GM12878 (cell line): ENCODE data around the gene ZNF134. TPM values are rescaled to one million over a fixed set of nuclear protein-coding genes. Genes with fewer than 3 reads are reported as not detected.

Experiments
- ATAC-seq: fragments of 200-7000 bp; cut with Tn5 transposase; 3 replicates; pipeline ENCODE4 v1.9.1; 2020; ENCODE audit warnings: mild to moderate bottlenecking, moderate library complexity
- BruUV-seq: library from RNA; stranded (reverse); fragments of 400-500 nt; replicated peaks from 2 replicates; lab custom pipeline; 2021; lab: Mats Ljungman, UMichigan
- CTCF ChIA-PET: fragments of 300-600 bp; sonication (Branson Sonifier 250); formaldehyde crosslinking; extraction: SDS; loops from one replicate; lab custom pipeline; 2021; ENCODE audit warnings: inconsistent platforms; lab: Yijun Ruan, JAX
- POLR2A ChIA-PET: fragments of 350-600 bp; formaldehyde crosslinking; extraction: SDS; loops from one replicate; lab custom pipeline; 2021; ENCODE audit warnings: inconsistent platforms; lab: Charles Lee
- RAD21 ChIA-PET: fragments of 300-600 bp; sonication (Branson Sonifier 250); formaldehyde crosslinking; loops from one replicate; lab custom pipeline; 2023; ENCODE audit warnings: antibody characterized with exemption; ENCODE audit not compliant: unreplicated experiment; lab: Charles Lee
- SMC1A ChIA-PET: fragments of 300-600 bp; sonication (Branson Sonifier 250); formaldehyde crosslinking; loops from one replicate; lab custom pipeline; 2023; ENCODE audit not compliant: unreplicated experiment, uncharacterized antibody; lab: Charles Lee
- DNase-seq: peaks from one replicate; pipeline ENCODE4 v3.0.0-alpha.2; 2011; ENCODE audit warnings: low read depth, low spot score
- FAIRE-seq: peaks from 3 replicates; lab custom pipeline; 2011; peaks lifted over from hg19 to GRCh38; lab: Jason Lieb, UNC
- H2AFZ ChIP-seq: 2 replicates; pipeline ENCODE4 v1.6.0; 2011; ENCODE audit warnings: low read depth, low read length, control low read depth; ENCODE audit not compliant: control insufficient read depth
- H3K27ac ChIP-seq: 2 replicates; pipeline ENCODE4 v1.5.1; 2011; ENCODE audit warnings: control low read depth; ENCODE audit not compliant: control insufficient read depth, insufficient read depth
- H3K27me3 ChIP-seq, 2 experiments: replicated peaks in 1 of 2; 2 replicates each; pipeline versions ENCODE4 v1.6.0 to v1.6.1; 2011; ENCODE audit warnings: low read length in 1 of 2; ENCODE audit not compliant: control insufficient read depth in 2 of 2, insufficient read depth in 2 of 2
- H3K36me3 ChIP-seq, 2 experiments: 2 replicates each; pipeline ENCODE4 v1.5.1; 2011; ENCODE audit warnings: low read length in 1 of 2; ENCODE audit not compliant: control insufficient read depth in 2 of 2, insufficient read depth in 2 of 2
- H3K4me1 ChIP-seq: 2 replicates; pipeline ENCODE4 v1.6.1; 2011; ENCODE audit warnings: mild to moderate bottlenecking, low read length, moderate library complexity, mixed read lengths; ENCODE audit not compliant: control insufficient read depth, insufficient read depth
- H3K4me2 ChIP-seq: 2 replicates; pipeline ENCODE4 v1.6.0; 2011; ENCODE audit warnings: control low read depth; ENCODE audit not compliant: control insufficient read depth, insufficient read depth
- H3K4me3 ChIP-seq: fragments of 200-600 bp; sonication (generic); 2 replicates; pipeline ENCODE4 v1.5.1; 2016
- H3K79me2 ChIP-seq: 2 replicates; pipeline ENCODE4 v1.6.0; 2011; ENCODE audit warnings: low read length; ENCODE audit not compliant: control insufficient read depth, insufficient read depth
- H3K9ac ChIP-seq: 2 replicates; pipeline ENCODE4 v1.8.0; 2011; ENCODE audit warnings: low read length, control low read depth, mixed read lengths; ENCODE audit not compliant: control insufficient read depth, insufficient read depth
- H3K9me3 ChIP-seq: replicated peaks from 3 replicates; pipeline ENCODE4 v1.5.1; 2011; ENCODE audit warnings: mild to moderate bottlenecking, low read length; ENCODE audit not compliant: control insufficient read depth, insufficient read depth
- H4K20me1 ChIP-seq: 2 replicates; pipeline ENCODE4 v1.6.0; 2011; ENCODE audit not compliant: control insufficient read depth, insufficient read depth
- BACH1 ChIP-seq: fragments of 450-650 bp; IDR thresholded peaks from 2 replicates; pipeline ENCODE4 v1.6.1; 2017; ENCODE audit warnings: mild to moderate bottlenecking, borderline replicate concordance
- CEBPB ChIP-seq, 2 experiments: fragments of 150-350 bp in 1 of 2; IDR thresholded peaks; 2 replicates each; pipeline ENCODE4 v1.6.1; 2012 to 2014; ENCODE audit warnings: low read depth in 2 of 2, low read length in 2 of 2, borderline replicate concordance in 1 of 2, inconsistent platforms in 1 of 2
- E2F4 ChIP-seq: IDR thresholded peaks from 2 replicates; pipeline ENCODE4 v1.6.1; 2012; ENCODE audit warnings: low read depth, low read length, improper control_type of control experiment
- EGR1 ChIP-seq, 2 experiments: IDR thresholded peaks; 1 replicate in 1 of 2; 2 replicates in 1 of 2; pipeline ENCODE4 v1.6.1; 2011 to 2012; ENCODE audit warnings: low read depth in 2 of 2, low read length in 2 of 2, borderline replicate concordance in 1 of 2, mild to moderate bottlenecking in 1 of 2, moderate library complexity in 1 of 2
- NR2C2 ChIP-seq: IDR thresholded peaks from 2 replicates; pipeline ENCODE4 v1.6.1; 2011; ENCODE audit warnings: borderline replicate concordance, low read depth; ENCODE audit not compliant: control insufficient read depth, insufficient read length
- NR2F1 ChIP-seq: fragments of 450-650 bp; conservative IDR thresholded peaks from 2 replicates; pipeline ENCODE4 v1.6.1; 2017; ENCODE audit warnings: mild to moderate bottlenecking
- RFX5 ChIP-seq: IDR thresholded peaks from 2 replicates; pipeline ENCODE4 v1.6.1; 2011; ENCODE audit warnings: low read depth, low read length, improper control_type of control experiment
- SMARCA5 ChIP-seq: fragments of 450-650 bp; IDR thresholded peaks from 2 replicates; pipeline ENCODE4 v1.6.1; 2017; ENCODE audit warnings: mild to moderate bottlenecking
- SUZ12 ChIP-seq: fragments of 200-600 bp; sonication (generic); IDR thresholded peaks from one replicate; pipeline ENCODE4 v1.6.1; 2018; ENCODE audit warnings: antibody characterized with exemption, mild to moderate bottlenecking; ENCODE audit not compliant: unreplicated experiment
- TCF3 ChIP-seq: IDR thresholded peaks from 2 replicates; pipeline ENCODE4 v1.6.1; 2012; ENCODE audit warnings: low read depth, mild to moderate bottlenecking, low read length, borderline replicate concordance; ENCODE audit not compliant: insufficient read depth
- ZNF622 ChIP-seq: fragments of 450-650 bp; IDR thresholded peaks from 2 replicates; pipeline ENCODE4 v1.6.1; 2017; ENCODE audit warnings: mild to moderate bottlenecking, inconsistent platforms
- ZZZ3 ChIP-seq: IDR thresholded peaks from 2 replicates; pipeline ENCODE4 v1.6.1; 2011; ENCODE audit warnings: low read depth; ENCODE audit not compliant: control insufficient read depth, insufficient read length
- WGBS: methylation state at CpG from one replicate; pipeline ENCODE4 v1.1.6; 2016; ENCODE audit warnings: low lambda C conversion rate; ENCODE audit not compliant: insufficient replicate concordance, insufficient coverage; ENCODE audit errors: missing lambda C conversion rate; 5-methylcytosine and 5-hydroxymethylcytosine counted together
- in situ Hi-C: fragments of 300-500 bp; cut with MboI; formaldehyde crosslinking; loops from 9 replicates; pipeline ENCODE4 v1.14.3; 2018; ENCODE audit warnings: mixed read lengths
- intact Hi-C: fragments of 100-400 bp; cut with micrococcal nuclease; formaldehyde crosslinking; loops from one replicate; pipeline ENCODE4 v1.14.2; 2022; ENCODE audit not compliant: unreplicated experiment
- polyA plus RNA-seq, 11 experiments: library from polyadenylated mRNA; depleted of rRNA in 4 of 11; unstranded in 6 of 11; stranded (reverse) in 5 of 11; fragments of >200 nt; fragmentation: Nextera tagmentation in 4 of 11; fragmentation: Illumina TruSeq in 1 of 11; extraction: Ambion mirVana in 4 of 11; extraction: Trizol in 1 of 11; gene quantifications; 1 replicate in 1 of 11; 2 replicates in 10 of 11; pipeline versions ENCODE4 v1.2.1 to v1.2.3, GENCODE V29; 2011 to 2016; ENCODE audit warnings: inconsistent platforms in 2 of 11, missing spikeins in 2 of 11, low read depth in 1 of 11
- total RNA-seq, 4 experiments: library from RNA; depleted of rRNA in 3 of 4; stranded (reverse); fragments of >200 nt in 3 of 4; fragmentation: Illumina TruSeq in 1 of 4; extraction: Trizol in 1 of 4; gene quantifications; 2 replicates each; pipeline versions ENCODE4 v1.2.1 to v1.2.3, GENCODE V29; 2013 to 2021
- TF ChIP-seq, protein P1 (sequence below): fragments of 450-650 bp; formaldehyde crosslinking; IDR thresholded peaks from 2 replicates; pipeline ENCODE4 v1.5.0; 2022; ENCODE audit warnings: mild to moderate bottlenecking, missing genetic modification characterization

ZNF134 gene
- total and polyA plus RNA-seq, 10 of the 15 experiments (the other 5 are each of a cell fraction or from before 2014, with no cell fraction given): 1.6 to 17.6 (median 9.7) TPM

DNA sequence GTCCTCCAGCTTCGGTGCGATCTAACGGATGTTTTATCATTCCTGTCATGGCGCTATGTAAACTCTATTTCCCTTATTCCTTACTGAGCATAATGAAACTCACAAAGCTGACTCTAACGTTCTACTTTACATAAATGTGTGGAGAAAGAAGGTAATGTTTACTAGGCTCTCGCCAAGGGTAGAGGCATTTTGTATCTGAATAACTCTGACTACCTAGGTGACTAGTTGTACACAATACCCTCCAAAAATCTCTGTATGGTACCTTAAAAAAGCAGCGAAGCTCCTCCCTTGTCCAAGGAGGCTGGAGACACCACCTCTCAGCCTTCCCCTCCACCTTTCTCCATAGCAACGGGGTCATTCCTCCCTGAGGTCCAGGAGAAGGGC is 14.7 kb upstream of the ZNF134 start:
- peak overlapping the region; percentile 93 for H2AFZ ChIP-seq
- TF ChIP-seq NR2F1 (peak; percentile 26; the same call in 1 of the 2 replicates), SMARCA5 (no peak), ZZZ3 (no peak), SUZ12 (no peak), E2F4 (no peak)
- intact Hi-C loops: no loop called here
- H3K9ac ChIP-seq: no peak overlapping the region
- no peak overlapping the region for H3K27ac ChIP-seq
- RAD21 ChIA-PET: no interaction called here
- peak overlapping the region; percentile 81 for H3K4me2 ChIP-seq
- peaks cover 1% of the 10 kb centered on the region; the same call in 1 of the 3 replicates for H3K9me3 ChIP-seq
- SMC1A ChIA-PET: no interaction called here
- no peaks in the 10 kb centered on the region for H3K27me3 ChIP-seq
- peak overlapping the region; percentile 87 for H3K4me3 ChIP-seq
- BruUV-seq: no TSS peak
- no peaks in the 10 kb centered on the region; the same call in 1 of the 2 replicates for H3K79me2 ChIP-seq
- CTCF ChIA-PET: no interaction called here
- DNase-seq (peak; percentile 15), FAIRE-seq (no peak), ATAC-seq (no peak)
- in situ Hi-C loops: no loop called here
- H3K36me3 ChIP-seq: peaks cover 0 to 1% of the 10 kb centered on the region in 2 experiments; a peak in 1 of 4 replicates
- POLR2A ChIA-PET: no interaction called here
- WGBS: 55% methylated on average over 8 of the region's 8 CpGs
- no peaks in the 10 kb centered on the region for H3K4me1 ChIP-seq
- no peaks in the 10 kb centered on the region for H4K20me1 ChIP-seq

GRCh38 chr19:57599761-57600383 is 14.2 kb upstream of the ZNF134 start, which contains the start of gene ZNF530:
ZNF530 (plus strand) TSS chr19:57599885; CDS start chr19:57604346, 4,461 bp downstream.
- WGBS: 6% methylated on average over 53 of the region's 53 CpGs
- FAIRE-seq: peak; percentile 95
- no peak for TF ChIP-seq ZNF622
- no peak for TF ChIP-seq RFX5
- TF ChIP-seq EGR1 (IDR thresholded peaks at IDR 0.05; ENCODE audit: borderline replicate concordance in 1 of 2, low read depth in 2 of 2, low read length in 2 of 2): no peak
- TF ChIP-seq NR2C2: no peak
- no peak for TF ChIP-seq BACH1
- no peak for TF ChIP-seq CEBPB (IDR thresholded peaks at IDR 0.05; ENCODE audit: borderline replicate concordance in 1 of 2, low read depth in 2 of 2, low read length in 2 of 2)
- TF ChIP-seq, protein P1, sequence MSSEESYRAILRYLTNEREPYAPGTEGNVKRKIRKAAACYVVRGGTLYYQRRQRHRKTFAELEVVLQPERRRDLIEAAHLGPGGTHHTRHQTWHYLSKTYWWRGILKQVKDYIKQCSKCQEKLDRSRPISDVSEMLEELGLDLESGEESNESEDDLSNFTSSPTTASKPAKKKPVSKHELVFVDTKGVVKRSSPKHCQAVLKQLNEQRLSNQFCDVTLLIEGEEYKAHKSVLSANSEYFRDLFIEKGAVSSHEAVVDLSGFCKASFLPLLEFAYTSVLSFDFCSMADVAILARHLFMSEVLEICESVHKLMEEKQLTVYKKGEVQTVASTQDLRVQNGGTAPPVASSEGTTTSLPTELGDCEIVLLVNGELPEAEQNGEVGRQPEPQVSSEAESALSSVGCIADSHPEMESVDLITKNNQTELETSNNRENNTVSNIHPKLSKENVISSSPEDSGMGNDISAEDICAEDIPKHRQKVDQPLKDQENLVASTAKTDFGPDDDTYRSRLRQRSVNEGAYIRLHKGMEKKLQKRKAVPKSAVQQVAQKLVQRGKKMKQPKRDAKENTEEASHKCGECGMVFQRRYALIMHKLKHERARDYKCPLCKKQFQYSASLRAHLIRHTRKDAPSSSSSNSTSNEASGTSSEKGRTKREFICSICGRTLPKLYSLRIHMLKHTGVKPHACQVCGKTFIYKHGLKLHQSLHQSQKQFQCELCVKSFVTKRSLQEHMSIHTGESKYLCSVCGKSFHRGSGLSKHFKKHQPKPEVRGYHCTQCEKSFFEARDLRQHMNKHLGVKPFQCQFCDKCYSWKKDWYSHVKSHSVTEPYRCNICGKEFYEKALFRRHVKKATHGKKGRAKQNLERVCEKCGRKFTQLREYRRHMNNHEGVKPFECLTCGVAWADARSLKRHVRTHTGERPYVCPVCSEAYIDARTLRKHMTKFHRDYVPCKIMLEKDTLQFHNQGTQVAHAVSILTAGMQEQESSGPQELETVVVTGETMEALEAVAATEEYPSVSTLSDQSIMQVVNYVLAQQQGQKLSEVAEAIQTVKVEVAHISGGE (CRISPR knock-in tag): peak; percentile 57
- no peak for TF ChIP-seq TCF3

More at GRCh38 chr19:57599761-57600383, 14.2 kb upstream of the ZNF134 start, which contains the start of gene ZNF530:
- Histone ChIP-seq H3K9me3 (peaks cover 6% of the 10 kb centered on the region; the same call in 1 of the 3 replicates), H3K36me3 (peaks cover 0 to 1% of the 10 kb centered on the region in 2 experiments; a peak in 2 of 4 replicates), H3K27ac (peak within 1 kb of the TSS; percentile 20; the same call in 1 of the 2 replicates), H3K4me2 (peak within 1 kb of the TSS; percentile 81), H3K4me3 (peak within 1 kb of the TSS; percentile 87), H3K4me1 (no peaks in the 10 kb centered on the region), H3K27me3 (no peaks in the 10 kb centered on the region), H2AFZ (peak within 1 kb of the TSS; percentile 93), H3K79me2 (no peaks in the 10 kb centered on the region; the same call in 1 of the 2 replicates), H4K20me1 (no peaks in the 10 kb centered on the region), H3K9ac (peak within 1 kb of the TSS; percentile 67)
- DNase-seq (peak; percentile 55), ATAC-seq (peak; percentile 100)
- BruUV-seq: no TSS peak
- CTCF ChIA-PET: interaction anchor here (1.0 kb wide), 1 partner anchor 14 kb away, joined by 3 read pairs; no protein-coding TSS in a partner anchor
- in situ Hi-C loops (no loop called here), intact Hi-C loops (no loop called here)
- POLR2A ChIA-PET: no interaction called here
- RAD21 ChIA-PET: no interaction called here
- SMC1A ChIA-PET: no interaction called here
